Upper lobe of left lung (tissue), 4 donors: ENCODE results near the gene CCNI.

Experiments
- CTCF ChIP-seq, 6 experiments: fragments of 450-650 bp in 4 of 6; fragments of 200-600 bp in 2 of 6; sonication (generic) in 2 of 6; IDR thresholded peaks; one replicate each; pipeline ENCODE4 v1.5.1; 2016 to 2019; ENCODE audit warnings: antibody characterized with exemption in 6 of 6
- EP300 ChIP-seq, 4 donors: sonication (generic); formaldehyde crosslinking; IDR thresholded peaks; one replicate each; pipeline ENCODE4 v1.5.1; 2017; ENCODE audit warnings: antibody characterized with exemption in 4 of 4, control low read depth in 2 of 4
- POLR2A ChIP-seq, 4 donors: fragments of 450-650 bp; IDR thresholded peaks; one replicate each; pipeline ENCODE4 v1.5.1; 2016 to 2017; ENCODE audit warnings: antibody characterized with exemption in 4 of 4, mild to moderate bottlenecking in 2 of 4
- POLR2AphosphoS5 ChIP-seq, 2 donors: sonication (generic); formaldehyde crosslinking; IDR thresholded peaks; one replicate each; pipeline ENCODE4 v1.5.1; 2017; ENCODE audit warnings: antibody characterized with exemption in 2 of 2

DNA sequence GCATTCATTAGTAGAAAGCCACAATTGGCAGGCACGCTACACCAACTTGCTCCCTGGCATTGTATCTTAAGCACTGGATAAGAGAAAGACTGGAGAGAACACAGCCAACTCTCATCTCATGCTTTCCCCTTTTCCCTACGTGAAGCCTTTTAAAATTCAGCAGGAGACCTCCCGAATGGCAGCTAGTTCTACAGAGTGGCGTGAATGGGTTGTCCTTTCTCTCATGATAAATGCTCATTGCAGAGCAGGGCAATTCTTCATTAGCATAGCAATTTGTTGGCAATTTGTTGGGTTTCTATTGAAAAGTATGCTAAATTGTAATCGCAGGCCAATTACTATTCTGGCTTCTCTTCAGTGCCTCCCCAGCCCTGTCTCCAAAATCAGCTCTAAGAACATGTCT, 78.3 kb downstream of the CCNI start:
- no peak for TF ChIP-seq CTCF (IDR thresholded peaks at IDR 0.05)
- no peak for TF ChIP-seq POLR2AphosphoS5 (IDR thresholded peaks at IDR 0.05)
- no peak for TF ChIP-seq POLR2A (IDR thresholded peaks at IDR 0.05)
- TF ChIP-seq EP300 (IDR thresholded peaks at IDR 0.05), result no peak
